HepG2 (cell line): ENCODE results near the gene ERMARD. TPM values are rescaled to one million over a fixed set of nuclear protein-coding genes. Genes with fewer than 3 reads are reported as not detected.

Experiments used
- MEIS1 ChIP-seq: sonication (generic); formaldehyde crosslinking; IDR thresholded peaks from 2 replicates; pipeline ENCODE4 v1.9.0; 2021; ENCODE audit warnings: mild to moderate bottlenecking, missing genetic modification reagents, moderate library complexity, borderline replicate concordance
- NONO ChIP-seq, 2 experiments: fragments of 450-650 bp in 1 of 2; sonication (generic) in 1 of 2; formaldehyde crosslinking in 1 of 2; IDR thresholded peaks in 1 of 2; conservative IDR thresholded peaks in 1 of 2; 2 replicates each; pipeline versions ENCODE4 v1.6.1 to v1.8.0; 2017 to 2022; ENCODE audit warnings: mild to moderate bottlenecking in 1 of 2, missing genetic modification reagents in 1 of 2, moderate library complexity in 1 of 2
- PHF5A ChIP-seq: IDR thresholded peaks from one replicate; pipeline ENCODE4 v1.6.1; 2018; ENCODE audit warnings: low read depth, missing genetic modification reagents; ENCODE audit not compliant: unreplicated experiment
- RAD21 ChIP-seq: fragments of 450-650 bp; formaldehyde crosslinking; IDR thresholded peaks from 2 replicates; pipeline ENCODE4 v1.5.0; 2020; ENCODE audit warnings: mild to moderate bottlenecking
- SAFB2 ChIP-seq: sonication (generic); formaldehyde crosslinking; IDR thresholded peaks from 2 replicates; pipeline ENCODE4 v1.5.1; 2020; ENCODE audit warnings: missing genetic modification reagents, low read depth, mild to moderate bottlenecking, borderline replicate concordance
- SMAD9 ChIP-seq: sonication (generic); formaldehyde crosslinking; IDR thresholded peaks from 2 replicates; pipeline ENCODE4 v1.5.1; 2020; ENCODE audit warnings: mild to moderate bottlenecking, missing genetic modification reagents
- ZKSCAN1 ChIP-seq: fragments of 150-350 bp; IDR thresholded peaks from 2 replicates; pipeline ENCODE4 v1.6.1; 2014; ENCODE audit warnings: low read length
- ZNF350 ChIP-seq: sonication (generic); formaldehyde crosslinking; IDR thresholded peaks from 2 replicates; pipeline ENCODE4 v1.4.0; 2020; ENCODE audit warnings: mild to moderate bottlenecking, low read depth, missing genetic modification reagents, borderline replicate concordance
- ZNF441 ChIP-seq: sonication (generic); formaldehyde crosslinking; IDR thresholded peaks from 2 replicates; pipeline ENCODE4 v1.7.0; 2021; ENCODE audit warnings: missing genetic modification reagents, borderline replicate concordance
- ZNF446 ChIP-seq: sonication (generic); formaldehyde crosslinking; IDR thresholded peaks from 2 replicates; pipeline ENCODE4 v1.5.0; 2020; ENCODE audit warnings: mild to moderate bottlenecking, missing genetic modification reagents
- ZNF570 ChIP-seq: sonication (generic); formaldehyde crosslinking; IDR thresholded peaks from 2 replicates; pipeline ENCODE4 v1.4.0; 2020; ENCODE audit warnings: mild to moderate bottlenecking, missing genetic modification reagents, borderline replicate concordance
- ZNF883 ChIP-seq: sonication (generic); formaldehyde crosslinking; IDR thresholded peaks from 2 replicates; pipeline ENCODE4 v1.5.1; 2020; ENCODE audit warnings: mild to moderate bottlenecking, missing genetic modification reagents; ENCODE audit errors: not compliant biosample characterization
- polyA plus RNA-seq, 8 experiments: library from polyadenylated mRNA; depleted of rRNA in 3 of 8; stranded (reverse) in 7 of 8; unstranded in 1 of 8; fragments of >200 nt; fragmentation: Illumina TruSeq in 4 of 8; extraction: Trizol in 4 of 8; gene quantifications; 2 replicates each; pipeline versions ENCODE4 v1.2.1 to v1.2.3, GENCODE V29; 2011 to 2016; ENCODE audit warnings: low read depth in 4 of 8, missing spikeins in 1 of 8, mixed read lengths in 1 of 8; ENCODE audit not compliant: insufficient read depth in 1 of 8
- total RNA-seq, 5 experiments: library from RNA; depleted of rRNA; stranded (reverse); fragments of >200 nt; fragmentation: Illumina TruSeq; extraction: Trizol; gene quantifications; 2 replicates each; pipeline ENCODE4 v1.2.3, GENCODE V29; 2016; ENCODE audit warnings: low read depth in 1 of 5
- TF ChIP-seq, protein P1 (sequence below): sonication (generic); IDR thresholded peaks from 2 replicates; pipeline ENCODE4 v1.6.1; 2016; ENCODE audit warnings: low read depth, borderline replicate concordance
- TF ChIP-seq, protein P2 (sequence below): IDR thresholded peaks from 2 replicates; pipeline ENCODE4 v1.6.1; 2016; ENCODE audit warnings: mild to moderate bottlenecking
- TF ChIP-seq, protein P3 (sequence below): IDR thresholded peaks from 2 replicates; pipeline ENCODE4 v1.6.1; 2016; ENCODE audit warnings: low read depth, missing genetic modification reagents, missing compliant biosample characterization
- TF ChIP-seq, protein P4 (sequence below): sonication (generic); formaldehyde crosslinking; IDR thresholded peaks from 2 replicates; pipeline ENCODE4 v1.5.1; 2020; ENCODE audit warnings: mild to moderate bottlenecking, missing genetic modification reagents

ERMARD gene
- total and polyA plus RNA-seq, 2 of the 13 experiments (the other 11 are each of a cell fraction or from before 2014, with no cell fraction given) = 8.8 to 10.7 TPM

DNA sequence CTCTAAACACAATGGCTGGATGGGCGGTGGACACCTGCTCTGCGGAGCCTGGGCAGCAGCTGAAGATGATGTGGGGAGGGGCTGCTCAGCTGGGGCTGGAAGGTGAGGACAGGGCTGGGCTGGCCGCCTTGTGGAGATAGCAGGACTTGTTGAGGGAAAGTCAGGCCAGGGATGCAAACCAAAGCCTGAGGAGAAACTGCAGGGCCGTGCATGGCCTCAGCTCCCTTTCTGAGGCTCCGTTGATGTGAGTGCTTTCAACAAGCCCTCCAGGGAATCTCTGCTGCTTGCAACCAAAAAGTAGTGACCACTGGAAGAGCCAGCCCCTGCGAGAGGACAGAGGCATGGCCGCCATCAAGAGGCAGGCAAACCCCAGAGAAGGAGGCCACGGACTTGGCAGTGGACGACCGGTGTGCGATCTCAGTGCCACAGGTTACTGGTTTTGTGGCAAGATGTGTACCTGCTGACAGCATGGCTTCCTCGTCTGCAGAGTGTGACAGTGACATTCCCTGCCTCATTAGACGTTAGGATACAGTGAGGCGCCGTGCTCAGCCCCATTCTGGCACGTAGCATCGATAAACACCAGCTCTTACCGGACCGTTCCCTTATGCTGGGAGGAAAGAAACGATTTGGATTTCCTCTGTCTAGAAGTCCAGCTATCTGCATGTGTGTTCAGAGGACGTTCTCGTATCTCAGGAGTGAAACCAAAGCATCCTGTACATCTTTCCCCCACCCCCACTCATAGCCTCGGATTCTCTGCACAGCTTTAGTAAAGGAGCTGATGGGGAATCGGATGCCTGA, 37.9 kb downstream of the ERMARD start (continued):
- TF ChIP-seq PHF5A (CRISPR knock-in tag) = no peak
- TF ChIP-seq RAD21 (CRISPR knock-in tag) = peak; percentile 55; the same call in 1 of the 2 replicates
- TF ChIP-seq SMAD9 (CRISPR knock-in tag) = 0 out of 2 replicates have a peak, but pooled peaks have one; percentile 19
- peak; percentile 73 for TF ChIP-seq MEIS1
- TF ChIP-seq, protein P1, sequence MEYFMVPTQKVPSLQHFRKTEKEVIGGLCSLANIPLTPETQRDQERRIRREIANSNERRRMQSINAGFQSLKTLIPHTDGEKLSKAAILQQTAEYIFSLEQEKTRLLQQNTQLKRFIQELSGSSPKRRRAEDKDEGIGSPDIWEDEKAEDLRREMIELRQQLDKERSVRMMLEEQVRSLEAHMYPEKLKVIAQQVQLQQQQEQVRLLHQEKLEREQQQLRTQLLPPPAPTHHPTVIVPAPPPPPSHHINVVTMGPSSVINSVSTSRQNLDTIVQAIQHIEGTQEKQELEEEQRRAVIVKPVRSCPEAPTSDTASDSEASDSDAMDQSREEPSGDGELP = peak; percentile 78; the same call in 1 of the 2 replicates
- no peak for TF ChIP-seq ZNF883 (CRISPR knock-in tag)
- TF ChIP-seq SAFB2 = peak; percentile 14; the same call in 1 of the 2 replicates
- TF ChIP-seq ZNF441 (CRISPR knock-in tag) = 0 out of 2 replicates have a peak, but pooled peaks have one; percentile 41
- TF ChIP-seq ZNF350 = 0 out of 2 replicates have a peak, but pooled peaks have one; percentile 12
- TF ChIP-seq ZNF446 (CRISPR knock-in tag) = 0 out of 2 replicates have a peak, but pooled peaks have one; percentile 51
- TF ChIP-seq NONO (IDR thresholded peaks at IDR 0.05) = no peak
- TF ChIP-seq NONO (CRISPR knock-in tag; conservative IDR thresholded peaks at IDR 0.05) = 0 out of 2 replicates have a peak, but pooled peaks have one; percentile 48
- TF ChIP-seq, protein P2, sequence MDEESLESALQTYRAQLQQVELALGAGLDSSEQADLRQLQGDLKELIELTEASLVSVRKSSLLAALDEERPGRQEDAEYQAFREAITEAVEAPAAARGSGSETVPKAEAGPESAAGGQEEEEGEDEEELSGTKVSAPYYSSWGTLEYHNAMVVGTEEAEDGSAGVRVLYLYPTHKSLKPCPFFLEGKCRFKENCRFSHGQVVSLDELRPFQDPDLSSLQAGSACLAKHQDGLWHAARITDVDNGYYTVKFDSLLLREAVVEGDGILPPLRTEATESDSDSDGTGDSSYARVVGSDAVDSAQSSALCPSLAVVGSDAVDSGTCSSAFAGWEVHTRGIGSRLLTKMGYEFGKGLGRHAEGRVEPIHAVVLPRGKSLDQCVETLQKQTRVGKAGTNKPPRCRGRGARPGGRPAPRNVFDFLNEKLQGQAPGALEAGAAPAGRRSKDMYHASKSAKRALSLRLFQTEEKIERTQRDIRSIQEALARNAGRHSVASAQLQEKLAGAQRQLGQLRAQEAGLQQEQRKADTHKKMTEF = no peak
- no peak for TF ChIP-seq ZKSCAN1
- TF ChIP-seq ZNF570 = 0 out of 2 replicates have a peak, but pooled peaks have one; percentile 26
- TF ChIP-seq, protein P3, sequence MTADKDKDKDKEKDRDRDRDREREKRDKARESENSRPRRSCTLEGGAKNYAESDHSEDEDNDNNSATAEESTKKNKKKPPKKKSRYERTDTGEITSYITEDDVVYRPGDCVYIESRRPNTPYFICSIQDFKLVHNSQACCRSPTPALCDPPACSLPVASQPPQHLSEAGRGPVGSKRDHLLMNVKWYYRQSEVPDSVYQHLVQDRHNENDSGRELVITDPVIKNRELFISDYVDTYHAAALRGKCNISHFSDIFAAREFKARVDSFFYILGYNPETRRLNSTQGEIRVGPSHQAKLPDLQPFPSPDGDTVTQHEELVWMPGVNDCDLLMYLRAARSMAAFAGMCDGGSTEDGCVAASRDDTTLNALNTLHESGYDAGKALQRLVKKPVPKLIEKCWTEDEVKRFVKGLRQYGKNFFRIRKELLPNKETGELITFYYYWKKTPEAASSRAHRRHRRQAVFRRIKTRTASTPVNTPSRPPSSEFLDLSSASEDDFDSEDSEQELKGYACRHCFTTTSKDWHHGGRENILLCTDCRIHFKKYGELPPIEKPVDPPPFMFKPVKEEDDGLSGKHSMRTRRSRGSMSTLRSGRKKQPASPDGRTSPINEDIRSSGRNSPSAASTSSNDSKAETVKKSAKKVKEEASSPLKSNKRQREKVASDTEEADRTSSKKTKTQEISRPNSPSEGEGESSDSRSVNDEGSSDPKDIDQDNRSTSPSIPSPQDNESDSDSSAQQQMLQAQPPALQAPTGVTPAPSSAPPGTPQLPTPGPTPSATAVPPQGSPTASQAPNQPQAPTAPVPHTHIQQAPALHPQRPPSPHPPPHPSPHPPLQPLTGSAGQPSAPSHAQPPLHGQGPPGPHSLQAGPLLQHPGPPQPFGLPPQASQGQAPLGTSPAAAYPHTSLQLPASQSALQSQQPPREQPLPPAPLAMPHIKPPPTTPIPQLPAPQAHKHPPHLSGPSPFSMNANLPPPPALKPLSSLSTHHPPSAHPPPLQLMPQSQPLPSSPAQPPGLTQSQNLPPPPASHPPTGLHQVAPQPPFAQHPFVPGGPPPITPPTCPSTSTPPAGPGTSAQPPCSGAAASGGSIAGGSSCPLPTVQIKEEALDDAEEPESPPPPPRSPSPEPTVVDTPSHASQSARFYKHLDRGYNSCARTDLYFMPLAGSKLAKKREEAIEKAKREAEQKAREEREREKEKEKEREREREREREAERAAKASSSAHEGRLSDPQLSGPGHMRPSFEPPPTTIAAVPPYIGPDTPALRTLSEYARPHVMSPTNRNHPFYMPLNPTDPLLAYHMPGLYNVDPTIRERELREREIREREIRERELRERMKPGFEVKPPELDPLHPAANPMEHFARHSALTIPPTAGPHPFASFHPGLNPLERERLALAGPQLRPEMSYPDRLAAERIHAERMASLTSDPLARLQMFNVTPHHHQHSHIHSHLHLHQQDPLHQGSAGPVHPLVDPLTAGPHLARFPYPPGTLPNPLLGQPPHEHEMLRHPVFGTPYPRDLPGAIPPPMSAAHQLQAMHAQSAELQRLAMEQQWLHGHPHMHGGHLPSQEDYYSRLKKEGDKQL (CRISPR knock-in tag) = no peak
- TF ChIP-seq, protein P4, sequence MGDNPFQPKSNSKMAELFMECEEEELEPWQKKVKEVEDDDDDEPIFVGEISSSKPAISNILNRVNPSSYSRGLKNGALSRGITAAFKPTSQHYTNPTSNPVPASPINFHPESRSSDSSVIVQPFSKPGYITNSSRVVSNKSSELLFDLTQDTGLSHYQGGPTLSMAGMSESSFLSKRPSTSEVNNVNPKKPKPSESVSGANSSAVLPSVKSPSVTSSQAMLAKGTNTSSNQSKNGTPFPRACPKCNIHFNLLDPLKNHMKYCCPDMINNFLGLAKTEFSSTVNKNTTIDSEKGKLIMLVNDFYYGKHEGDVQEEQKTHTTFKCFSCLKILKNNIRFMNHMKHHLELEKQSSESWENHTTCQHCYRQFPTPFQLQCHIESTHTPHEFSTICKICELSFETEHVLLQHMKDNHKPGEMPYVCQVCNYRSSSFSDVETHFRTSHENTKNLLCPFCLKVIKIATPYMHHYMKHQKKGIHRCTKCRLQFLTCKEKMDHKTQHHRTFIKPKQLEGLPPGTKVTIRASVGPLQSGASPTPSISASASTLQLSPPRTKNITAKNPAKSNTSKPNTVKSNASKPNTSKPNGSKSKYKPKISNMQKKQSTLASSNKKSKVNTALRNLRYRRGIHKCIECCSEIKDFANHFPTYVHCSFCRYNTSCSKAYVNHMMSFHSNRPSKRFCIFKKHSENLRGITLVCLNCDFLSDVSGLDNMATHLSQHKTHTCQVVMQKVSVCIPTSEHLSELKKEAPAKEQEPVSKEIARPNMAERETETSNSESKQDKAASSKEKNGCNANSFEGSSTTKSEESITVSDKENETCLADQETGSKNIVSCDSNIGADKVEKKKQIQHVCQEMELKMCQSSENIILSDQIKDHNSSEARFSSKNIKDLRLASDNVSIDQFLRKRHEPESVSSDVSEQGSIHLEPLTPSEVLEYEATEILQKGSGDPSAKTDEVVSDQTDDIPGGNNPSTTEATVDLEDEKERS (CRISPR knock-in tag) = no peak
